K562 (cell line): ENCODE measurements around the gene TIAL1. TPM values are rescaled to one million over a fixed set of nuclear protein-coding genes. Genes with fewer than 3 reads are reported as not detected.
A peak's percentile ranks its signal among the peaks of the same experiment; 100 is the strongest.

Experiments used
- ATAC-seq: fragments of 200-7000 bp; cut with Tn5 transposase; 3 replicates; pipeline ENCODE4 v1.9.1; 2020; ENCODE audit warnings: moderate library complexity
- BruUV-seq: library from RNA; stranded (reverse); fragments of 400-500 nt; replicated peaks from 2 replicates; lab custom pipeline; 2021; lab: Mats Ljungman, UMichigan
- CTCF ChIA-PET: fragments of 300-600 bp; formaldehyde crosslinking; extraction: SDS; loops from one replicate; lab custom pipeline; 2021; ENCODE audit warnings: low intra/inter-chr PET ratio; lab: Yijun Ruan, JAX
- POLR2A ChIA-PET: fragments of 300-600, 350-650 bp; sonication (Branson Sonifier 250); formaldehyde crosslinking; extraction: SDS; loops from one replicate; lab custom pipeline; 2021; ENCODE audit warnings: antibody characterized with exemption, inconsistent platforms; lab: Yijun Ruan, JAX
- DNase-seq, 4 experiments: peaks; one replicate each; pipeline versions ENCODE4 v3.0.0 to v3.0.0-alpha.2; 2011 to 2018; ENCODE audit warnings: low spot score in 3 of 4, mixed read lengths in 3 of 4; ENCODE audit errors: extremely low read depth in 1 of 4
- FAIRE-seq: peaks from 2 replicates; lab custom pipeline; 2011; peaks lifted over from hg19 to GRCh38; lab: Jason Lieb, UNC
- H2AFZ ChIP-seq: 2 replicates; pipeline ENCODE4 v1.6.0; 2011; ENCODE audit warnings: low read depth, low read length, control low read depth, inconsistent platforms
- H3K27ac ChIP-seq: fragments of 200-600 bp; 3 replicates; pipeline ENCODE4 v1.8.0; 2011; ENCODE audit warnings: low read depth, mild to moderate bottlenecking, control low read depth, inconsistent platforms, low read length, moderate library complexity, mixed read lengths; ENCODE audit errors: extremely low read depth
- H3K27me3 ChIP-seq, 2 experiments: fragments of 300-600 bp in 1 of 2; 2 replicates in 1 of 2; 3 replicates in 1 of 2; pipeline versions ENCODE4 v1.6.0 to v1.8.0; 2011; ENCODE audit warnings: inconsistent platforms in 2 of 2, low read length in 2 of 2, mild to moderate bottlenecking in 1 of 2, mixed read lengths in 1 of 2, moderate library complexity in 1 of 2; ENCODE audit not compliant: control insufficient read depth in 2 of 2, insufficient read depth in 2 of 2
- H3K36me3 ChIP-seq: fragments of 300-600 bp; 3 replicates; pipeline ENCODE4 v1.8.0; 2011; ENCODE audit warnings: mild to moderate bottlenecking, low read length, inconsistent platforms; ENCODE audit not compliant: control insufficient read depth, insufficient read depth
- H3K4me1 ChIP-seq, 2 experiments: fragments of 200-600 bp in 1 of 2; replicated peaks in 1 of 2; 2 replicates in 1 of 2; 3 replicates in 1 of 2; pipeline versions ENCODE4 v1.5.1 to v1.8.0; 2011; ENCODE audit warnings: inconsistent platforms in 2 of 2, low read length in 2 of 2, mild to moderate bottlenecking in 1 of 2, mixed read lengths in 1 of 2, moderate library complexity in 1 of 2; ENCODE audit not compliant: control insufficient read depth in 2 of 2, insufficient read depth in 2 of 2
- H3K4me2 ChIP-seq: 2 replicates; pipeline ENCODE4 v1.6.1; 2011; ENCODE audit warnings: low read length, control low read depth, inconsistent platforms, mixed read lengths; ENCODE audit not compliant: insufficient read depth
- H3K4me3 ChIP-seq: fragments of 200-600 bp; sonication (generic), shearing (Covaris generic); 2 replicates; pipeline ENCODE4 v1.5.1; 2016; ENCODE audit warnings: control low read depth, inconsistent platforms
- H3K79me2 ChIP-seq: fragments of 200-600 bp; 3 replicates; pipeline ENCODE4 v1.8.0; 2011; ENCODE audit warnings: low read length, inconsistent platforms; ENCODE audit not compliant: control insufficient read depth, insufficient read depth
- H3K9ac ChIP-seq, 2 experiments: 2 replicates each; pipeline versions ENCODE4 v1.6.0 to v1.6.1; 2011; ENCODE audit warnings: low read depth in 2 of 2, low read length in 2 of 2, control low read depth in 1 of 2, inconsistent platforms in 1 of 2, mild to moderate bottlenecking in 1 of 2, mixed read lengths in 1 of 2; ENCODE audit not compliant: insufficient read depth in 1 of 2
- H3K9me1 ChIP-seq: one replicate; pipeline ENCODE4 v1.6.0; 2011; ENCODE audit warnings: inconsistent platforms, mild to moderate bottlenecking, low read length, moderate library complexity; ENCODE audit not compliant: control insufficient read depth, insufficient read depth
- H3K9me3 ChIP-seq: replicated peaks from 2 replicates; pipeline ENCODE4 v1.5.1; 2011; ENCODE audit warnings: low read depth, low read length, inconsistent platforms; ENCODE audit not compliant: control insufficient read depth, insufficient read depth
- H4K20me1 ChIP-seq: replicated peaks from 2 replicates; pipeline ENCODE4 v1.6.1; 2011; ENCODE audit warnings: low read length, inconsistent platforms, mixed read lengths; ENCODE audit not compliant: control insufficient read depth, insufficient read depth
- GTF2F1 ChIP-seq: IDR thresholded peaks from 2 replicates; pipeline ENCODE4 v1.6.1; 2011; ENCODE audit warnings: low read depth, low read length, improper control_type of control experiment
- NFIC ChIP-seq: fragments of 450-650 bp; IDR thresholded peaks from 2 replicates; pipeline ENCODE4 v1.6.1; 2017; ENCODE audit warnings: mild to moderate bottlenecking, inconsistent platforms
- RFX1 ChIP-seq: fragments of 450-650 bp; IDR thresholded peaks from 2 replicates; pipeline ENCODE4 v1.6.1; 2016; ENCODE audit warnings: mild to moderate bottlenecking, moderate library complexity
- THRA ChIP-seq: fragments of 450-650 bp; IDR thresholded peaks from 2 replicates; pipeline ENCODE4 v1.6.1; 2017; ENCODE audit warnings: mild to moderate bottlenecking, moderate library complexity
- U2AF1 ChIP-seq: fragments of 200-400 bp; formaldehyde crosslinking; optimal IDR thresholded peaks from 2 replicates; pipeline ENCODE3; 2017; ENCODE audit warnings: mild to moderate bottlenecking, low read depth, low read length, moderate library complexity
- ZNF408 ChIP-seq: fragments of 250-450 bp; sonication (Bioruptor Pico); IDR thresholded peaks from 2 replicates; pipeline ENCODE4 v1.4.0; 2020; ENCODE audit warnings: low read depth, mild to moderate bottlenecking, moderate library complexity
- WGBS: fragments of 100-300 bp; shearing (Covaris generic); methylation state at CpG from one replicate; pipeline ENCODE4 v1.1.6; 2016; ENCODE audit warnings: low coverage, mixed read lengths; ENCODE audit not compliant: insufficient coverage; ENCODE audit errors: missing lambda C conversion rate; 5-methylcytosine and 5-hydroxymethylcytosine counted together
- in situ Hi-C: fragments of 300-500 bp; cut with MboI; formaldehyde crosslinking; loops from 4 replicates; pipeline ENCODE4 v1.15.0; 2018; ENCODE audit warnings: inconsistent platforms, mixed read lengths
- intact Hi-C: fragments of 100-400 bp; cut with micrococcal nuclease; formaldehyde crosslinking; loops from 2 replicates; pipeline ENCODE4 v1.14.2; 2022
- polyA plus RNA-seq, 8 experiments: library from polyadenylated mRNA; depleted of rRNA in 4 of 8; stranded (reverse) in 5 of 8; unstranded in 3 of 8; fragments of >200 nt; fragmentation: Nextera tagmentation in 2 of 8; fragmentation: Illumina TruSeq in 1 of 8; extraction: Ambion mirVana in 2 of 8; extraction: Trizol in 1 of 8; gene quantifications; 2 replicates each; pipeline versions ENCODE4 v1.2.1 to v1.2.3, GENCODE V29; 2011 to 2014; ENCODE audit warnings: inconsistent platforms in 1 of 8, missing spikeins in 1 of 8
- total RNA-seq, 7 experiments: library from RNA; depleted of rRNA in 6 of 7; stranded (reverse); fragments of >200 nt in 6 of 7; fragmentation: Illumina TruSeq in 2 of 7; extraction: Trizol in 2 of 7; gene quantifications; 2 replicates each; pipeline versions ENCODE4 v1.2.1 to v1.2.3, GENCODE V29; 2011 to 2021; ENCODE audit warnings: low replicate concordance in 1 of 7
- TF ChIP-seq, protein P1 (sequence below): fragments of 250-450 bp; sonication (Bioruptor Pico); IDR thresholded peaks from 2 replicates; pipeline ENCODE4 v1.8.0; 2021; ENCODE audit warnings: moderate library complexity, mild to moderate bottlenecking, inconsistent platforms

The TIAL1 gene
- total and polyA plus RNA-seq, 9 of the 15 experiments (the other 6 are each of a cell fraction or from before 2014, with no cell fraction given) = 22.5 to 126 (median 58.2) TPM

GRCh38 chr10:119619215-119619614 lies 22.5 kb upstream of the TIAL1 start:
- Histone ChIP-seq H3K4me2 (no peak overlapping the region), H3K79me2 (no peaks in the 10 kb centered on the region), H3K27ac (no peak overlapping the region), H3K36me3 (no peaks in the 10 kb centered on the region), H3K9ac (no peak overlapping the region), H2AFZ (no peak overlapping the region), H3K9me1 (no peaks in the 10 kb centered on the region), H3K9me3 (no peaks in the 10 kb centered on the region), H3K27me3 (no peaks in the 10 kb centered on the region), H3K4me3 (no peak overlapping the region), H3K4me1 (peaks cover 0 to 8% of the 10 kb centered on the region in 2 experiments; a peak in 3 of 5 replicates), H4K20me1 (no peaks in the 10 kb centered on the region)
- 21% methylated on average over 2 of the region's 2 CpGs for WGBS
- in situ Hi-C loops (no loop called here), intact Hi-C loops (loop anchor here (5.0 kb wide), 2 partner anchors 68 to 243 kb away; no protein-coding TSS in a partner anchor)
- no peak for DNase-seq
- CTCF ChIA-PET = no interaction called here
- ATAC-seq = no peak
- TF ChIP-seq ZNF408 (CRISPR knock-in tag) (no peak), U2AF1 (no peak), NFIC (peak; percentile 60), RFX1 (no peak), GTF2F1 (no peak), THRA (no peak)
- TF ChIP-seq, protein P1, sequence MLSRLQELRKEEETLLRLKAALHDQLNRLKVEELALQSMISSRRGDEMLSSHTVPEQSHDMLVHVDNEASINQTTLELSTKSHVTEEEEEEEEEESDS (CRISPR knock-in tag) = no peak
- POLR2A ChIA-PET = no interaction called here
- no peak for FAIRE-seq
- BruUV-seq = no TSS peak
